GM19238 (cell line): Measurements from ENCODE around the gene CTU1.

Experiments
- DNase-seq: peaks from one replicate; pipeline ENCODE4 v3.0.0; 2011; ENCODE audit warnings: low spot score; ENCODE audit not compliant: insufficient read length

The CTU1 gene

DNA sequence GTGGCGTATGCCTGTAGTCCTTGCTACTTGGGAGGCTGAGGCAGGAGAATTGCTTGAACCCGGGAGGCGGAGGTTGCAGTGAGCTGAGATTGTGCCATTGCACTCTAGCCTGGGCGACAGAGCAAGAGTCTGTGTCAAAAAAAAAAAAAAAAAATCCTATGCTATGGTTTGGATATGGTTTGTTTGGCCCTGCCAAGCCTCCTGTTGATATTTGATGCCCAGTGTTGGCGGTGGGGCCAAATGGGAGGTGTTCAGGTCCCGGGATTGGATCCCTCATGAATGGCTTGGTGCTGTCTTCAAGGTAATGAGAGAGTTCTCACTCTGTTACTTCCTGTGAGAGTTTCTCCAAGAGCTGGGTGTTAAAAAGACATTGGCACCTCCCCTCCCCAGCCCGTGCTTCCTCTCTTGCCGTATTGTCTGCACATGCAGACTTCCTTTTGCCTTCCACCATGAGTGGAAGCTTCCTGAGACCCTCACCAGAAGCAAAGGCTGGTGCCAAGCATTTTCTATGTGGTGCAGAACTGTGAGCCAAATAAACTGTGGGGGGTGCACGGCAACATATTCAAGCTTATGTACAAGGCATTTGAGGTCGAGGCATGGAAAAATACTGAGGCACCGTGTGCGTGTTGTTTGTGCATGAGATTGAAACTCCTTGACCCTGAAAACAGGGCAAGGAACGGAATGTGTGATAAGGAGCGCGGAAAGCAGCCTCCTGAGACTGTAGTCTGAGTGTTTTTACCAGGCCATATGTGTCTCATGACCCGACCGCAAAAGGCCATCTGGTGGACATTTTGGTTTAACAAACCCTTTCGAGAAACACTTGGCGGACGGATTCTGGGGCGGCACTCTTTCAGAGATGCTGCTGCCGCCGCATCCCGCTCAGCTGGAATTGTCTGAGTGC lies 23.8 kb upstream of the CTU1 start:
- no peak for DNase-seq

DNA sequence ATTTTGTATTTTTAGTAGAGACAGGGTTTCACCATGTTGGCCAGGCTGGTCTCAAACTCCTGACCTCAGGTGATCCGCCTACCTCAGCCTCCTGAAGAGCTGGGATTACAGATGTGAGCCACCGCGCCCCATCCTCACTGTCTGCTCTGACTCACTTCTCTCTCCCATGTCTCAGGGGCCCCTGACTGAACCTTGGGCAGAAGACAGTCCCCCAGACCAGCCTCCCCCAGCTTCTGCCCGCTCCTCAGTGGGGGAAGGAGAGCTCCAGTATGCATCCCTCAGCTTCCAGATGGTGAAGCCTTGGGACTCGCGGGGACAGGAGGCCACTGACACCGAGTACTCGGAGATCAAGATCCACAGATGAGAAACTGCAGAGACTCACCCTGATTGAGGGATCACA lies 21.5 kb upstream of the CTU1 start:
- no peak for DNase-seq

DNA sequence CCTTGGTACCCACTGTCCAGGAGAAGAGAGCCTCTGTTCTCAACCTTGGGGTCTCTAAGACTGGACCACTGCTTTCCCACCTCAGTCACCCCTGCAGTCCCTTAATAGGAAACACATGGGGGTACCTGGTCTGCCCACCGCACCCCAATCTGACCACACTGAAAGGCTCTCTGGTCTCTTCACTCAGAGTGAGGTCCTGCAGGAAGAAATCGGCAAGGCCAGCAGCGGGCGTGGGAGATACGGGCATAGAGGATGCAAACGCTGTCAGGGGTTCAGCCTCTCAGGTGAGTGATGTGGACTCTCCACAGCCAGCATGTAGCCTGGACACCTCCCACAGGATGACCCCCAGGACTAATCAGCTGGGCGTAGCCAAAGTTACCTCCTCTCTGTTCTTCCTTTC lies 20.0 kb upstream of the CTU1 start:
- no peak for DNase-seq

DNA sequence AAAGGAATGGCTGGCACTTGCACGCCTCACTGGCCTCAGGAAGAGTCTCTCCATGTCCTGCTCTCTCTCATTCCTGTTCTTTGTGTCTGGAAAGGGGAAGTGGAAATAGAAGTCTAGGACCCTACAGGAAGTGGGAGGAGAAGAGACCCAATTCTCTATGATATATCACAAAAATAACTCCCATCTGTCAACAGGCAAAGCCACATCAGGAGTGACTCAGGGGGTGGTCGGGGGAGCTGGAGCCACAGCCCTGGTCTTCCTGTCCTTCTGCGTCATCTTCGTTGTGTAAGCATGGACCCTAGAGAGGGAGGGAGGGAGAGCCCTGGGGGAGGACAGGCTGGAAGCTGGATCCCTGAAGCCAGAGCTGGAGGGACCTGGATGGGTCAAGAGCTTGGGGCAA lies 19.5 kb upstream of the CTU1 start:
- no peak for DNase-seq

DNA sequence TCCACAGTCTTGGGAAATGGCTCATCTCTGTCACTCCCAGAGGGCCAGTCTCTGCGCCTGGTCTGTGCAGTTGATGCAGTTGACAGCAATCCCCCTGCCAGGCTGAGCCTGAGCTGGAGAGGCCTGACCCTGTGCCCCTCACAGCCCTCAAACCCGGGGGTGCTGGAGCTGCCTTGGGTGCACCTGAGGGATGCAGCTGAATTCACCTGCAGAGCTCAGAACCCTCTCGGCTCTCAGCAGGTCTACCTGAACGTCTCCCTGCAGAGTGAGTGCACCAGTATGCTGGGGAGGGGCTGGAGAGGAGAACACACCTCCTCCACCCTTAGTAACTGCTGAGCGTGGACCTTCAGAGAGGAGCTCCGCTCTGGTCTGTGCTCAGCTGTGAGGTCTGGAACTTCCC lies 18.8 kb upstream of the CTU1 start:
- no peak for DNase-seq

DNA sequence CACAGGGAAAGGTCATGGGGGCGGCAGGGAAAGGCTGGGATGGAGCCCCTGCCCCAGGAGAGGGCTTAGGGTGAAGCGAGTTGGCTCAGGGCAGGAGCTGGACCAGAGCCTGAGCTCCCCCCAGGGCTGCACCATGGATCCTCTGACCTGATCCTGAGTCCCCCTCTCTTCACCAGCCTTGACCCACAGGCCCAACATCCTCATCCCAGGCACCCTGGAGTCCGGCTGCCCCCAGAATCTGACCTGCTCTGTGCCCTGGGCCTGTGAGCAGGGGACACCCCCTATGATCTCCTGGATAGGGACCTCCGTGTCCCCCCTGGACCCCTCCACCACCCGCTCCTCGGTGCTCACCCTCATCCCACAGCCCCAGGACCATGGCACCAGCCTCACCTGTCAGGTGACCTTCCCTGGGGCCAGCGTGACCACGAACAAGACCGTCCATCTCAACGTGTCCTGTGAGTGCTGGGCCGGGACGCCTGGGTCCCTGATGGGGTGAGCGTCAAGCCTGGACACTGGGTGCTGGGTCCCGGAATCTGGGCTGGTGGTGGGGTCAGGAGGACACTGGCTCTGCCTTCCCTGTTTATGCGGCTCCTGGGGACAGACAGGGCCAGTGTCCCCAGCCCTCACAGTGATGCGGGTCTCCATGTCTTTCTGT lies 17.3 kb upstream of the CTU1 start:
- no peak for DNase-seq

DNA sequence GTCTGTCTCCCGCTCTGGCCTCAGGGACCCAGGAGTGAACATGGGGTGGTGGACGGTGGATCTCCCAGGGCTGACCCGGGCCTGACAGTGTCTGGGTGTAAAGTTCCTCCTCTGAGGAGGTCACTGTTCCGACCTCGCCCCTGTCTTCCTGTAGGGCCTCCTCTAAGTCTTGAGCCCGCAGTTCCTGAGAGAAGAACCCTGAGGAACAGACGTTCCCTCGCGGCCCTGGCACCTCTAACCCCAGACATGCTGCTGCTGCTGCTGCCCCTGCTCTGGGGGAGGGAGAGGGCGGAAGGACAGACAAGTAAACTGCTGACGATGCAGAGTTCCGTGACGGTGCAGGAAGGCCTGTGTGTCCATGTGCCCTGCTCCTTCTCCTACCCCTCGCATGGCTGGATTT lies 16.5 kb upstream of the CTU1 start, which contains the start of gene SIGLEC9:
TSS of gene SIGLEC9 (plus strand) at position 178 of the 400 bp plus-strand sequence. CDS start at position 247, 69 bp downstream.
- DNase-seq = no peak

DNA sequence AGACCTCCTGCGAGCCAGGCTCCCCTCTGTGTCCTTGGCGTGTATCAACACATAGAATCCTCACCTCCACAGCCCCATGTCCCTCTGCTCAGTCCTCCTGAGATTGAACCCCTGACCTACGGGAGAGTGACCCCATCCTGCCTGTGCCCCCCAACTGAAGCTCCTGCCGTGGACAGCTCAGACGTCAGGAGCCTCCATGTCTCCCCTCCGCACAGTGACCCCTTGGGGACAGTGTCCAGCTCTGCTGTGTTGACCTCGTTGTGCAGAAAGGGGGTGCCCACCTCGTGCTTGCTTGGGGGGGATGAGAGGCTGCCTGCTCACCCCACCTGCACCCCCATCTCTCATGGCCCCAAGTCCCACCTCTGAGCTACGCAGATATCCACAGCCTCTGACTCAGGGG lies 16.0 kb upstream of the CTU1 start:
- no peak for DNase-seq

DNA sequence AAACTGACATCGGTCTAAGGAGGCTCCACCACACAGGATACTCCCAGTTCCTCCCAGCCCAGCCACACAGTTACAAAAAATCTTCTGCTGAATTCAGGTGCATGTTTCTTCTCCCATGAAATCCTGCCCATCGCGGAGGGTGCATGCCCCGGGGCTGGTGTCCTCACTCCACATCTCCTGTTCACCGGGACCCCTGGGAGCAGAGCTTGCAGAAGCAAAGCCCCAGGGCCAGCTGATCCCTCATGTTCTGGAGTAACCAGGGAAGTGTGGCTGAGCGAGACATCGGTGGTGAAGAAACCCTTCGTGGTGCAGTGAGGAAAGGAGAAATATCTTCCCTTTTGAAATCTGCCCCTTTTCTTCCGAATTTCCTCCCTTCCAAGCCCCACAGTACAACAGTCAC lies 15.6 kb upstream of the CTU1 start:
- no peak for DNase-seq

DNA sequence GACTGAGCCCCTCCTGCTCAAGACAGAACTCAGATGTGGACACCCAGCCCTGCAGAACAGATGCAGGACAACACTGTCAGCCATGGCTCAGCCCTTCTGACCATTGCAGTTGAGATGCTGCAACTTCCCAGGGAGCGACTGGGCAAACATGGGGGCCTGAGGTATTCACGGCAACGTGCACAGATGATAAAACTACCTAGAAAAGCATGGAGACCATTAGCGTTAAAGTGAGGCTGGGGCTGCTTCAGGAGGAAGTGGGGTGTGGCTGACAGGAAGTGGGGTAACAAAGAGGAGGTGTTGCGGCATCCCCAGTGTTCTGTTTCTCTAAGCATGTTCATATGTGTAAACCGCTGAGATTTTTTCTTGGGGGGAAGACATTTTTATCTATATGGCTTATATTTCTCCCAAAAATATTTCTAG lies 15.2 kb upstream of the CTU1 start:
- no peak for DNase-seq

DNA sequence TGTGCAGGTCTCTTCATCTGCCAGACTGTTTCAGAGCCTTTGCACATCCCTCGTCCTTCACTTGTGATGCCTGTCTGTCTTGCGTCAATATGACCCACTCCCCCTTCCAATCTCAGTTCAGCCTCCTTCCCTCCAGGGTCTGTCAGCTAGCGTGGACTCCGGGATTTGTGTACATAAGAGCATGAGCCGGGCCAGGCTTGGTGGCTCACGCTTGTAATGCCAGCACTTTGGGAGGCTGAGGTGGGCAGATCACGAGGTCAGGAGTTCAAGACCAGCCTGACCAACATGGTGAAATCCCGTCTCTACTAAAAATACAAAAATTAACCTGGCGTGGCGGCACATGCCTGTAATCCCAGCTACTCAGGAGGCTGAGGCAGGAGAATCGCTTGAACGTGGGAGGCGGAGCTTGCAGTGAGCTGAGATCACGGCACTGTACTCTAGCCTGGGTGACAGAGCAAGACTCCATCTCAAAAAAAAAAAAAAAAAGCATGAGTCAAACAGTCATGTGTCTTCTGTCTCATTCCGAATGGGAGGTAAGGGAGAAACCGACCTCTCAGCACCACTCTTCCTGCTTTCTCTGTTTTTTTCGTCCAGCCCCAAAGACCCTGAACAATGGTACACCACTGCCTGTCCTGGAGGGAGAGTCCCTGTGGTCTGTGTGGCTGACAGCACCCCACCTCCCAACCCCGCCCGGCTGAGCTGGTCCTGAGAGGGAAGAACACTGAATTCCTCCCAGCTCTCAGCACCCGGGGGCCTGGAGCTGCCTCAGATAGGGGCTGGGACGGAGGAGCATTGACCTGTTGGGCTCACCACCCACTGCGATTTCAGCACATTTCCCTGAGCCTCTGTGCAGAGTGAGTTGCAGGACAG lies 14.1 kb upstream of the CTU1 start:
- DNase-seq = no peak

DNA sequence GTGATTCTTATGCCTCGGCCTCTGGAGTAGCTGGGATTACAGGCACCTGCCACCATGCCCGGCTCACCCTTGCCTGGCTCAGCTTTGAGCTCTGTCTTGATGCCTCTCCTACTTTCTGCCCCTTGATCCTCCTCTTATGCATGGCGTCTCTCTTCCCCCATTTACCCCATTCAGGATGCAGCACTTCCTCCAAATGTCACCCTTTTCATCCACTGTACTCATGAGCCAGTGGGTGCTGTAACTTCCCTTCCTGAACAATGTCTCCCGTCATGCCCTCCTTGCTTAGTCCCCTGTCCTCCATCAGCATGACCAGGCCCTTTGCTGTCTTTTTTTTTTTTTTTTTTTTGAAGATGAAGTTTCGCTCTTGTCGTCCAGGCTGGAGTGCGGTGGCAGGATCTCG lies 13.0 kb upstream of the CTU1 start:
- no peak for DNase-seq

DNA sequence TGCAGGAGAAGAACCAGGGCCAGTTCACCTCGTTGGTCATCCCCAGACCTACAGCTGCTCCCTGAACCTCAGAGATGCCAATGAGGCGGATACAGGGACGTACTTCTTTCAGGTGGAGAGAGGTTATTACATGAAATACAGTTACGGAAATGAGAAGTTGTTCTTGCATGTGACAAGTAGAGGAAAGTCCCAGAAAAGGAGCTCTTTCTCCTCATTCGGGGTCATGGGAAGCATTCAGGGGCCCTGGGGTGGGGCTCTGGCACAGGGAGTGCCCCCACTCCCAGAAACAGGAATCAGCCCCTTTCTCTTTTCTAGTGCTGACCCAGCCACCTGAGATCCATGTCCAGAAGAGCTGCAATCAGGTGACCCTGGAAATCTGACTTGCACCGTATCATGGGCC lies 12.0 kb upstream of the CTU1 start:
- DNase-seq = no peak

DNA sequence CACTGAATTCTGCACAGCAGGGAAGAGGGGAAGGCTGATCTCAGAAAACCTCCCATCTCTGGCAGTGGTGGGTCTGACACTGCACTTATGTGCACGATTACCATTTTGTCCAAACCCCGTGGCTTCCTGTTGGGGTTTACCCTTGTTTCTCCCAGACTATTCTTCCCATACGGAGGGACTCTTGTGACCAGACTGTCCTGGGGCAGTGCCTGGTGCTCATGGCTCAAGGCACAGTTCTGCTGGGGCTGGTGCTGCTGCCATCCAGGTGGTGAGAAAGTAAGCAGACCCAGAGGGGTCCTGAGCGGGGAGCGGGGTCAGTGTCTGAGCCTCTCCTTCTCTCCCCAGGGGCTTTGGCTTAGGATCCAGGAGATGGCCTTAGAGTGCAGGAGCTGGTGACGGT lies 11.4 kb upstream of the CTU1 start:
- DNase-seq = no peak

DNA sequence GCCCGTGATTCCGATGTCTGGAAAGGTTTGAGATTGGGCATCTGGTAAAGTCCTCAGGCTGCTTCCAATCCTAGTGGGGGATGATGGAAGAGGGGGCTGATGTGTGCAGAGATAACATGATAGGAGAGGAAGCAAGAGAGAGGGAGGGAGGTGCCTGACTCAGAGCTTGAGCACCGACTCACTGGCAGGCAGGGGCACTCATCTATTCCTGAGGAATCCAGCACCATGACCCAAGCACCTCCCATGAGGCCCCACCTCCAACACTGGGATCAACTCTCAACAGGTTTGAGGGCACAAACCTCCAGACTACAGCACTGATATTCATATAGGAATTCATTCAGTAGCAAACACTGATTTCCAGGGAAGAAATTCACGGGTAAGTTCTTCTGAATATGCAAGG lies 10.9 kb upstream of the CTU1 start:
- DNase-seq = no peak

DNA sequence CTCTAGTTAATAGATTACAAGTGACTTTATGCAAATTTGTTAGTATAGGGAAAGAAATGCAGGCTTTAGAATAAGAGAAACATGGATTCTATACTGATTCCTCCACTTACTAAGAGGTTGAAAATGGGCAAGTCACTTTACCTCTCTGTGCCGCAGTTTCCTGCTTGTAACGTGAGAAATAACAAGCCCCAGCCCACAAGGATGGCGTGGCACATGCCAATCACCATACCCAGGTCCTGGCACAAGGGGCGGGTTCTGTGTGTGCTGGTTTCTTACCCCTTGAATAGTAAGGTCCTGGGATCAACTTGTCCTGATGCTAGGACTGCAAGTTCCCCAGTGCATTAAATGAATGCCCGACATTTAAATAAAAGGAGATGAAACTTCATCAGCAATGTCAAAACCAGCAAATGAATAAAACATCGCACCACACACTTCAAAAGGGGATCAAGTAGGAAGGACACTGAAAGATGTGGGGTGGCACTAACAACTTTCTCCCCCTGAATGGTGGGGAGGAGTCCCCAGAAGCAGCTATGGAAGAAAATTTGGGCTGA lies 8.6 kb upstream of the CTU1 start:
- no peak for DNase-seq

DNA sequence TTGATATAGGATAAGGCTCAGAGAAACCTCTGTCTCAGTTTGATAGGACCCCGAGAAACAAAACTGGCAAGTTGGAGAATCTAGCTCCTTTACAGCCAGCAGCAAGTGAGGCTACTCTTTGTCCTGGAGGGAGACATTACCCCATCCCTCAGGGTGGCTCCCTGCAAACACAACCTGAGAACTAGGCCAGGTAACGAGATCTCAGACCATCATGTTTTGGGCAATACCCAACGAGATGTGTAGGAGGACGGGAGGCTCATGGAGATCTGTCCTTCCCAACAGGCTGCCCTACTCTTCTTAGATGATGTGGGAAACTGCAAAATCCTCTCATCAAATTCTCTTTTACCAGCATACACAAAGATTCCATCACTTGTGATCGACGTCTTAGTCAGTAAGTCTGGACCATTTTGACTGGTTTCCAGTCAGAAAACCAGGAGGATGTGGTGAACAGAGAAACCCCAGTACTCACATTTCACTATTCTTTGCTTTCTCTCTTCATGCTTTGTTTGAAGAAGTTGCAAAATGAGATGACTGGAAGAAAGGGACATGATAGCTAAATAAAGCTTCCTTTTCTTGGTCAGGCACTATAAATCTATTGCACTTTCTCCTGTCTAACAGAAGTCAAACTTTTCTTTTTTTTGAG lies 6.0 kb upstream of the CTU1 start:
- no peak for DNase-seq

DNA sequence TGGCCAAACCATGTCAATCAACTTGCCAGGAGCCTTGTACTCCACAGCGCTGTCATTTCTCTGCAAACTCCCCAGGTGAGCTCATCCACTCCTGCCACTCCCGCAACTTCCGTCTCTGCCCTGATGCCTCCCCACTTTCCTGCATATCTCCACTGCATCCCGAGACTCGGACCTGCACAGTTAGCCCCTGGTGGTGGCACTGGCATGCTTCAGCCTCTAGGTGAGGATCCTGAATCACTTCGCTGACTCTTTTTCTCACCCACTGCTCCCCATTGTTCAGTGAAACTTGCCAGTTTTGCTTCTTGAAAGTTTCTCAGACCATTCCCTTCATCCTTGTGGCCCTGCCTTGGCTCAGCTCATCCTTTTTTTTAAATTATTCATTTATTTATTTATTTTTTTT lies 3.4 kb upstream of the CTU1 start:
- no peak for DNase-seq

DNA sequence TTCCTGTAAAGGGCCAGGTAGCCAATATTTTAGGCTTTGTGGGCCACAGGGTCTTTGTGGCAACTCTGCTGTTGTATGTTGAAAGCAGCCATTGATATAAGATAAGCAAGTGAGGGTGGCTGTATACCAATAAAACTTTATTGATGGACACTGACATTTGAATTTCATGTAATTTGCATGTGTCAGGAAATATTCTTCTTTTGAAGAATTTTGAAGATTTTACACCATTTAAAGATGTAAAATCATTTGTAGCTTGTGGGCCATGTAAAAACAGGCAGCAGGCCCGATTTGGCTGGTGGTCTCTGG lies 2.4 kb upstream of the CTU1 start:
- no peak for DNase-seq

DNA sequence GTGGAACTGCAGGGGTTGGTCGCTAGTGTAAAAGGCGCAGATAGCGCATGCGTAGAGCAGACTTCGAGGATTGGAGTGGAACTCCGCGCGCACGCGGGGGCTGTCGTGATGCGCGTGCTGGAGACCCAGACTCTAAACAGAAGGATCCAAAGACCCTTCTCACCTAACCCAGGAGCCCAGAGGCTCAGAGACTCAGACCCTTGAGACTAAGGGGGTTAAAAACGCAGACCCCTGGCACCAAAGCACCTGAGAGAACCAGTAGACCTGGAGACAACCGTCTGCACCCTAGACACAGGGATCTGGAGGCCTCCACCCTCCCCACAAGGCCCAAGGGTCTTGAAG lies 567 bp upstream of the CTU1 start:
- DNase-seq = no peak

DNA sequence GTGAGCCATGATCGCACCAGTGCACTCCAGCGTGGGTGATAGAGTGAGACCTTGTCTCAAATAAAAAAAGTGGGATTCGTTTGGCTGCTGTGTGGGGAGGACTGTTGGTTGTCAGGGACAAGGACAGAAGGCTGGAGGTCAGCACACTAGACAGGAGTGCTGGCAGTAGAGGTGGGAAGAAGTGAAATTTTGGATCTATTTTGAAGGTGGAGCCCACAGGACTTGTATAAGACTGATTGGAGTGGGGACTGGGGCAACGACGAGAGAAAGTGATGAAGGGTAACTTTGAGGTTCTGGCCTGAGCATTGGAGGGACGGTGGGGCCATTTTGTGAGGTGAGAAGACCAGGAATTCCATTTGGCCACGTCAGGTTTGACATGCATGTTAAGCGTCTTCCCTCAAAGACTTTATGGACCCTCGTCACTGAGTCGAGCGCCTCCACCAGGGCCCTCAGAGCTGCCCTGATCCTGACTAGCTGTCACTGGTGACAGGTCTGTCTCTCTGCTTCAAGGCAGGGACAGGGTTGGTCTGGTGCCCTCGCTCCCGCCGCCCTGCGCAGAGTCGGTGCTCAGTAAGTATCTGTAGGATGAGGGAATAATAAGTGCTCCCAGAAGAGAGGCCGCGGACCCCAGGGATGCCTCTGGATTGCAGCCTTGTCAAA lies 673 bp downstream of the CTU1 start:
- DNase-seq = no peak
